HG03060 (cell line): ENCODE measurements around the gene PTP4A2.
"Not testable (repeated sequence)": the region's sequence is repeated elsewhere in the genome, so short reads cannot be mapped to it uniquely, and the experiment has no call there.

Experiments
- ATAC-seq: cut with Tn5 transposase; IDR thresholded peaks from one replicate; pipeline ENCODE4 v1.9.1; 2021; ENCODE audit warnings: low read depth, moderate number of reproducible peaks; ENCODE audit not compliant: unreplicated experiment

Gene PTP4A2

DNA sequence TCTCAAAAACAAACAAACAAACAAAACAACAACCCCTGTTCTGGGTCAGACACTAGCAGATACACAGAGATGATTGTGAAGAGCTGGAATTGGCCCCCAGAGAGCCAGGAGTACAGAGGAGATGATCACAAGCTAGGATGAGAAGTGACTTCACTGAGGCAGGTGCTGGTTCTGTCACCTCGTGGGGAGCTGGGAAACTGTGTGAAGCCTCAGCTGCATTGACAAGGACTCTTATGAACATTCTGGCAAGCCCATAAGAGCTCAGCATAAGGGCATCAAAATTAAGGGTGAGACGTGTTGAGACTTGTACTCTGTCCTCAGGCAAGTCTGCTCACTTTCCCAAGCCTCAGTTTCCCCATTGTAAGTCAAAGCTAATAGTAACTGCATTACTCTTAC lies 14.7 kb upstream of the PTP4A2 start:
- no peak for ATAC-seq

DNA sequence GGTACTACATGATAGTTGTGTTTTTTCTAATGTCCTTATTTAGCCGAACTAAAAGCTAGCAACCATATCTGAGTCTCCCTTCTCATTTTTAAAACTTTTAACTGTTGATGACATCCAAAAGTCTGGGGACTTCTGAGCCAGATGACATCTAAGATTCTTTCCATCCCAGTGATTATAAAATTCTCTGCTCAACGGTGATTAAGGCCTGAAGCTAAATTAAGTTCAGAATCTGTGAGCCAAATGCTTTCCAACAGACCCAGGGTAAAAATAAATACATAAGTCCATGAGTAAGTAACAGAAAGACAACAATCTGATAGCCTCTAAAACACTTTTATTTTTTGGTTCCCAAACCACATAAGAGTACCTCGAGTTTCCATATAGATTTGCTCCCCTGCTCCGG lies 13.1 kb upstream of the PTP4A2 start:
- ATAC-seq, result no peak

DNA sequence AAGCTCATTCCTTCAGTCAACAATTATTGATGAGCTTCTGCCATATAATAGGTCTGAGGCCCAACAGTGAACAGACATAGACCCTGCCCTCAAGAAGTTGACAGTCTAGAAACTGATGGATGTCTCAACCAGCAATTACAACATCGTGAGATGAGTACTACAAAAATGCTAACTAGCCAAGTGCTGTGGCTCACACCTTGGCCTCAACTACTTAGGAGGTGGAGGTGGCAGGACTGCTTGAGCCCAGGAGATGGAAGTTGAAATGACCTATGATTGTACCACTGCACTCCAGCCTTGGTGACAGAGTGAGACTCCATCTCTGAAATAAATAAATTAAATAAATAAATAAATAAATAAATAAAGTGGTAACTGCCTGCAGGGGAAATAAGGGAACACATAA lies 11.7 kb upstream of the PTP4A2 start:
- no peak for ATAC-seq

DNA sequence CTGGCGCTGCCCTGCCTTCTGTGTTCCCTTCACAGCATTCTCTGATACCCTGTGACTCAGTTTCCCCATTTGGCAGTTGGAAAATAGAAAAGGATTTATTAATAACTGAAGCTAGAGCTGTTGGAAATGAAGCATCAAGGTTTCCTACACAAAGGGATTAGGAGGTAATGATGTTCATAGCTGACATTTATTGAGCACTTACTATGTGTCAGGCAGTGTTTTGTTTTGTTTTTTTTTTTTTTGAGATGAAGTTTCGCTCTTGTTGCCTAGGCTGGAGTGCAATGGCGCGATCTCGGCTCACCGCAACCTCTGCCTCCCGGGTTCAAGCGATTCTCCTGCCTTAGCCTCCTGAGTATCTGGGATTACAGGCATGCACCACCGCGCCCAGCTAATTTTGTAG lies 7.5 kb upstream of the PTP4A2 start:
- ATAC-seq, result not testable (repeated sequence)

DNA sequence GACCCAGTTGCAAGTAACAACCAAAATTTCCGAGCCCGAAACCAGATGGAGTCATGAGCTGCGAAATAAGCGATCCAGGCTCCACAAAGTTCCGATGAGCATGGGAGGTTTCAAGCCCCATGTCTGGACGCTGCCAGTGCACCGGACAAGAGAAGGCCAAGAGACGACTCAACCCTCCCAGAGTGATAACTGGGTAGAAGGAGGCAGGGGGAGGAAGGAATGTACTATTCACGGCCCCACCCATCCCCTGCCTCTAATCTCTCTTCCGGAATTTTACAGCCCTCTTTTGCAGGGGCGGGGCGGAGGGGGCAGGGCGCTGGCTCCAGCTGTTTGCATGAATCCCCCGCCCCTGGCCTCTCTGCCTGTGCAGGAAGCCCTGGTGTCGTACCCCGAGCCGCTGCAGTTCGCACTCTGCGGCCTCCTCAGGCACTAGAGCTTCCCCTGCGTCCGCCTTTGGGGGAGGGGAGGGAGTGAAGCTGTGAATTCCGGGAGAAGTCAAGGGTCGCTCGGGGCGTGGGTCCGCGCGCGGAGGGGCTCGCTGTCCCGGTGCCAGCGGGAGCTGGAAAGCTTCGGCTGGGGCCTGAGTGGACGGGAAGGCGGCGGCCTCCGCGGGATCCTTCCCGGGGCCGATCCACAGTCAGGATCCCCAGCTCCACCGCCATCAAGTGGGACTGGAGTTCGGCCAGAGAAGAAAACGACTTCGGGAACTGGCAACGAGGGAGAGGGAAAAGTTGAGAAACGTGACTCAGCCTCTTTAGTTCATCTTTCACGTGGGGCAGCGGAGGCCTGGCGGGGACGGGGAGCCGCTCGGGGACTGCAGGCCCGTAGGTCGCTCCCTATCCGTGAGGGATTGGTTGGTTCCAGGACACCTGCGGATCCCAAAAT lies 6.3 kb upstream of the PTP4A2 start:
- no peak for ATAC-seq

DNA sequence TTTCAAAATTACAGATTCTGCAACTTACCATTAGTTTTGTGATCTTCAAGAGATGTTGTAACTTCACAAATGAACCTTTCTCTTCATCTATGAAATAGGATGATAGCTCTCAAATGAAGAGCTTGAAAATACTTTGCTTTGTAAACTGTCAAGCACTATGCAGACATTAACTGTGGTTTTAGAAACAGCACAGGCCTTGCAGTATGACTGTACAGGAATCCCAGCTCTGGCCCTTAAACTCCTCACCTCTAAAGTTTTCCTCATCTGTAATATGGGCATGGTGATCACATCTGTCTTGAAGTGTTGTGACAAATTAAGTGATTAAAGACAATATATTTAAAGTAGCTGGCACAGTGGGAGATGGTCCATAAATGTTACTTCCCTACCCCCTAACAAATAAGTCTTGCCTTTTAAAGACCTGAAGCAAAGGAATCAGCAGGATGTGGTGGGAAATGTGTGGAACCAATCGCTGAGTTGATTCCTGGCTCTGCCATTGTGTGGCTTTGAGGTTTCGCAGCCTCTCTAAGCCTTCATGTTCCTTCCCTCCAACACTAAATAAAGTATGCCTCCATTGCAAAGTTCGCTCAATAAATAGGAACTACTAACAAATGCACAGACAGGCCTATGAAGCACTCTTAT lies 5.5 kb upstream of the PTP4A2 start:
- ATAC-seq, result no peak

DNA sequence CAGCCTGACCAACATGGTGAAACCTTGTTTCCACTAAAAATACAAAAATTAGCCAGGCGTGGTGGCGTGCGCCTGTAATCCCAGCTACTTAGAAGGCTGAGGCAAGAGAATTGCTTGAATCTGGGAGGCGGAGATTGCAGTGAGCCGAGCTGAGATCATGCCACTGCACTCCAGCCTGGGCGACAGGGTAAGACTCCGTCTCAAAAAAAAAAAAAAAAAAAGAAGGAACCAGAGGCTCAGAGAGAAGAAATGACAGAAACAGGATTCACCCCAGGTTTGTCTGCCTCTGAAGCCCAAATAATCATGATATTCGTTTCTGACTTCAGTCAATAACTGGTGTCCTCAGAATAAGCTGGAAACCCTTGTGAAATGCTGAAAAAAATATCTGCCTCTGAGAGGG lies 3.9 kb upstream of the PTP4A2 start:
- ATAC-seq, result not testable (repeated sequence)

DNA sequence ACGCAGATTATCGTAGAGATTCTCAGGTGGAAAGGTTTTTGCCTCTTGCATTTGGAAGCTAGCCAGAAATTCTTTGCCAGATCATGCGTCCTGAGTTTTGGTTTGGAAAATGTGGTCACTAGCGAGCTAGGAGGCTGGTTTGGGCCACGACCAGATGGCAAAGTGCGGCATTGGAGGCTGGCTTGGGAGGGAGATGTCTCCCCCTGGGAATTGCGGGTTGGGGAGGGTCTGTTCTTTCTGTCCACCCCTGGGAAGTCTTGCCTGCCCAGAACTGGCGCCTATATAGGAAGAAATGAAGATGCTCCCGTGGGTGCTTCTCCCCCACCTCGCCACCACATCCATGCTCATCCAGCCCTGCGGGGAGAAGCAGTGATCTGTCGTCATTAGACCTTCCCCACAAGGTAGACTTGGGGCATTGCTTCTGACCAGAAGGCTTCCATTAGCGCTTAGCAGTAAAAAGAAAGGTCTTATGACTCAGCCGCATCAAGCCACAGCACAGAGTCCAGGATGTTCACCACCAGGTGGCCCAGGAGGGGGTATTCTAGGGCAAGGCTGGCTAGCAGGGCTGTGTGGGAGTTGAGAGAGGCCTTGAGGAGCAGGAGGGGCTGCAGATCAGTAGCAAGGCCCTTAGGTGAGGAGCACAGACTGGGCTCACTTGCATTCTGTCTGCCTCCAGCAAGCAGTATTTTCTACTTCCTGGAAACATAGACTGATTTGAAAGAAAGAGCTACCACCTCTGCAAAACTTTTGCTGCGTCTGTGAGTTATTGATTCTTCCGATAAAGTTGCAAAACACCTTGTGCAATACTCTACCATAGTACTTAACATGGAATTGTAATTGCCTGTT lies 1.5 kb upstream of the PTP4A2 start:
- no peak for ATAC-seq

DNA sequence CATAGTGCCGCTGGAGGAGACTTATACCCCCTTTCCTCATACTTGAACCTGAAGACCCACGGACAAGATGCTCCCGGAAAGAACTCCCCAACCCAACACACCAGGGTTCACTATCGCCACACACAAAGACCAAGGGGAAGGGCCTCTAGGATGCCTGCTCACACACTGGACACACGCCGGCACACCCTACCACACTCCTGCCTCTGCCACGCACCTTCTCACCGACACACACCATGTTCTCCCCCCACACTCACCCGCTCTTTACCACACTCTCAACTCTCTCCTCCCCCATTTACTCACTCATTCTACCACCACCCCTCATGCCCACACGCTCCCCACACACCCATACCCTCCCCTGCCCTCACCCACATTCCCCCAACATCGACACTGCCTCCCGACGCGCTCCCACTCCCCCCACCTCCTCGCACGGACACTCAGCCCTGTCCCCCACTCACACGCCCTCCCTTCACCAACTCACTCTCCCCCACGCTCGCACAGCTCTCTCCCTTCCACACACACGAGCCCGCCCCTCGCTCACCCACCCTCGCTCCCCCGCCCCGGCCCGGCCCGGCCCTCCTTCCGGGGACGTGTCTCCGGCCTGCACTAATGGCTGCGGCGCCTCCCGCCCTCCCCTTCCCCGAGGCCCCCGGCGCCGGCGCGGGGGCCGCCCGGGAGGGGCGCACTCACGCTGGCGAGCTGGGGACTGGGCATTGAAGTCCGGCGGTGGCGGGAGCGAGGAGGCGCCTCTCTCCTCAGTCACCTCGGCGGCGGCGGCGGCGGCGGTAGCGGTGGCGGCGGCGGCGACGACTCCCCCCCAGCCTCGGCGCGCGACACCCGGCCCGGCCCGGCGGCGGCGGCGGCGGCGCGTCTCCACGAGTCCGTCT lies 626 bp downstream of the PTP4A2 start:
- no peak for ATAC-seq

DNA sequence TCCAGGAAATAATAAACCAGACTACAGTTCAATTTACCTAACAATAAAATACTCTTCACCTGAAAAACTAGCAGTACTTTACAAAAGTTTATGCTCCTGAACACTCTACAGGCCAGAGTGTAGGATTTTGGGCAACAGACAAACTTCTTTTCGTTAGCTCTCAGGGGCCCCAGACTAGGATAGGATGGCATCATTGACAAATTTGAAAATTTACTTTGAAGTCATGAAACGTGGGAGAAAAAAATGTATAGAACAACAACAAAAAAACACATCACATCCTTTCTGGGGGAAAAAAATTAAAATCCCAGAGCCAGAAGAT lies 1.2 kb downstream of the PTP4A2 start:
- no peak for ATAC-seq

DNA sequence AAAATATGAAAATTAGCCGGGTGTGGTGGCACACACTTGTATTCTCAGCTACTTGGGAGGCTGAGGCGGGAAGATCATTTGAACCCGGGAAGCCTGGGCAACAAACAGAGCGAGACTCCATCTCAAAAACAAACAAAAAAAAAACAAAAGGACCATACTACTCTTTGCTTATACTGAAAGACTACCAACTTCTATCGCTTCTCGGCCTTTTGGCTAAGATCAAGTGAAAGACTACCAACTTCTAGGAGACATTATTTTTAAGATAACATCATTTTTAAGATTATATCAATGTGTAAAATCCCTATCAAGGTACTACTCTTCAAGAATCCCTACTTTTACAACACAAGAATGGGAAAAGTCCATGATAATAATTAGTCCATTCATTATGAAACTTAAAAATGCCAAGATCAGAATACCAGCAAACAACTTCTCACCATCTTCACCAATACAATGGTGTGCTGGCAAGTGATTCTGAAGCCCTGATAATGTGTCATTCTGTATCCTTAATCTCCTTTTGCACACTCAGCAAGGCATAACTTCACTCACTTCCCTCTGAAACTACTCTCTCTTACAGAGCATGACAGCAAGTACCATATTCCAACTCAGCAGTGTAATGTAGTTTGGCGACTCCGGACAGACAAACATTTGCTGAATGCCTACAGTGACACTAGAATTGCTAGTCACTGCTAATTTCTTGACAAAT lies 1.7 kb downstream of the PTP4A2 start:
- ATAC-seq, result no peak

DNA sequence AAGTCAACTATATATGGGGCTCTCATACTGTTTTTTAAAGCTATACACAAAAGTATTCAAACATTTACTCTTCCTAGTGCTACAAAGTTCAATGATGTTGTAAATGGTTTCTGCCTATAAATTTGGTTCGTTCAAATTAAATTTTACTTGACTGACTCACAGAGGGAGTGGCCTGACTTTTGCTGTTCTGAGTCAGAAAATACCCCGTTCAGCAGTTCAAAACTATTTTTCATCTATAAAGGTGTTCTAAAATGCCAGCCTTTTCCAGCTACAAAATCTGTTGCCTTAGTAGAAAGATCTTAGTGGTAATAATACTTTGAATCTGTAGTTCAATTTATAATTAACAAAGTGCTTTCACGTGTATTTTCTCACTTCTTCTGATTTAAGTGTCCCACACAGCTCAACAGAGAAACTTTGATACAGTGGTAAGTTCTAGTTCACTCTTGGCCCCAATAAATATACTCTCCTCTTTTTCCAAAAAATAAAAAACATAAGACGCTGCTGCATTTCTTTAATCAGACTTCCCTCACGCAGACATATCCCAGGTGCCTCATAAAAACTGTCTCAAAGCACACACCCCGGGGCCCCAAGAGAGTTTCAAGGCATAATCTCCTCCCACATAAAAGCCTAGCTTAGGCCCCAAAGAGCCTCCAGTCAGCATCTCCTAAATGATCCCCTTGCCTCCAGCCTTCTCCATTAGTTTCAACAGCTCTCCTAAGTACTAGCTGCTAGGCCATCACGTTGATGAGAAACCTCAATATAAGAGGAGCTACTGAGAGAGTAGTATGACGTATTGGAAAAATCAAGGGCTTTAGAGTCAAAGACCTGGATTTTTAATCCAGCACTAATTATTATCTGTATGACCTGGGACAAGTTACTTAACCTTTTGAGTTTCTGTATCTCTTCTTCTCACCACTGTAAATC lies 3.2 kb downstream of the PTP4A2 start:
- ATAC-seq, result no peak

DNA sequence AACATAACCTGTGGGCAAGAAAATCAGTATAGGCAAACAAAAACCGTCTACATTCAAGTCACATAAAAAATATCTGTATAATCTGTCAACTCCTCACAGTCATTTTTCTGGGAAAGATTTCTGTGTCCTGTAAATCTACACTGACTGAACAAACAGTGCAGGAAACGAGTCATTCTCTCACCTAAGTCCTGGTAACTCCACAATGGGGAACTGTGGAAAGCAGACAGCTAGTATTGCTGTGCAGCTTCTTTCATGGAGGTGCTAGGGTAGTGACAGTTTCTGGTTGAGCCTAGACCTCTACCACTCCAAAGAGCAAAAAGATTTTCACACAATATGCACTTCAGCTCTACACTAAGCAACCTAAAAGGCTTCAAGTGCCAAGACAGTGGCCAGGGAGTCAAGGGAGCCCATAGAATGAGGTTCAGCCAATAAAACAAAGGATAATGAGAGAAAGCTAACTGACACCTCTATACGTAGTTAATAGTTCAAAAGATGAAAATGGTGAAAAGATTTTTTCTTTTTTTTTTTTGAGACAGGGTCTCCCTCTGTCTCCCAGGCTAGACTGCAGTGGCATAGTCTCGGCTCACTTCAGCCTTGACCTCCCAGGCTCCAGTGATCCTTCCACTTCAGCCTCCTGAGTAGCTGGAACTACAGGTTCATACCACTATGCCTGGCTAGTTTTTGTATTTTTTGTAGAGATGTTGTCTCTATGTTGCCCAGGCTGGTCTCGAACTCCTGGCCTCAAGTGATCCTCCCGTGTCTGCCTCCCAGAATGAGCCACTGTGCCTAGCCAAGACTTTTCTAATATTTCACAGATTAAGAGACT lies 5.5 kb downstream of the PTP4A2 start:
- no peak for ATAC-seq

DNA sequence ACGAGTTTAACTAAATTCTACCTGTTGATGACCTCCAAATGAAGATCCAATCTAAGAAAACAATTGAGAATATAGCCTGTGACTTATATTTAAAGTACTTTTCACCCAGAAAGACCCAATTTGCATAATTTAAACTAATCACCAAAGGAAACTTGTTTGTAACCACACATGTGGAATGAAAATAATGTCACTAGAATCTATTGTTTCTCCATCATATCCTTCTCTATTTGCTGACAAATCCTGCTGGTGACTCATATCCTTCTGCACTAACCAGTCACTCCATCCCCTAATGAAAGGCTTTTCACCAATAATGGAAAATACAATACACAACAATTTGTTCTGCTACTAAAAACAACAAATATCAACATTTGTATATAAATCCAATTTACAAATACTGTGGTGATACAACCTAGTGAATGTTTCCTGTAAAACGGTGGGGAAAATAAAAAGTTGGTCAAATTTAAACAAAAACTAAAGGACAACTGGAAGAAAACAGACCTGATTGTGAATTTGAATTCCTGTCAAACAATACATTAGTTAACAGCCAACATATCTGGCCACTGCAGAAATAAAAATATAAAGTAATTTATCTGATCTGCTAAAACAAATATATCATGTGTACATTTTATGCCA lies 6.5 kb downstream of the PTP4A2 start:
- ATAC-seq, result no peak

DNA sequence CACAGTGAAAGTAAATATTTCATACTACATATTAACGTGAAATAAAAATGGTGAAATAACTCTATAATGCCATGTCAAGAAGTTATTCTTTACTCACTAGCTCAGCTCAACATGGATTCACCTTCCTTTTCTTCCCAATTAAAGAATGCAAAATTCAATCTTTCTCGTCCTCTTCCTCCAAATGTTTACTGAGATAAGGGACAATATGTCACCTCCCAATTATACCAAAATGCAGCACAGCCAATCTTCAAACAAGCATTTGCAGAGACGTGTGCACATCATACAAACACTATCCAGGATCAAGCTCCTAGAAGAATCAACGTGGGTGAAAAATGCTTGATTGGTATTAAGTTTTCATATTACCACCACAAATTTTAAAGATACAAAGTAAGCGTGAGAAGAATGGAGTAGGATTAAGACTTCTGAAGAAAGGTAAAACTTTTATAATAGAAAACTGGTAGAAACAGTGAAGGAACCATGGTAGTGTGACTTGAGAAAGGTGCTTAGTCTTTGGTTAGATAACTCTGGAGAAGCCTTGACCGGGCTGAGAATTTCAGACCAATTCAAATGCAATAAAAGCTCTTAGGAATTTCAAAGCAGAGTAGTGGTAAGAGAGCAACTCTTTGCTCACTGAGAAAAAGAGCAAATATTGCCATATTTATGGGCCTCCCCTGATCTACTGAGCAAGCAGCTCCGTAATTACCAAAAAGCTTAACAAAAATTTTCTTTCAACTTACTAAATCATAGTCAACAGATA lies 7.2 kb downstream of the PTP4A2 start:
- ATAC-seq, result no peak

DNA sequence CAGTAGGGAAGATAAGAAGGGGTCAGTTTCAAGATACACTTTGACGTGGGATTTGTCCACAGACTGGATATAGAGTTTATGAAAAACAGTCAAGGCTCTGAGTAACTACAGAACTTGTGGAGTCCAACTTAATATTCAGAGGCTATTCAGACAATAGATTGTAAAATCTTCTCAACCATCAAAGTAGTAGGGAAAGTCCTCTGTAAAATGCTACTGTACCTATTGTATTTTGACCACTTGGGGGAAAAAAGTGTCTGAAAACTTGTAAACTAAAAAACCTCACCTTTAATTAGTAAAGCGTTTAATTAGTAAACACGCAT lies 10.5 kb downstream of the PTP4A2 start:
- ATAC-seq, result no peak
